Right cardiac atrium (tissue), 5 donors: ENCODE results near the gene AMIGO1. TPM values are rescaled to one million over a fixed set of nuclear protein-coding genes. Genes with fewer than 3 reads are reported as not detected.
"Not testable (repeated sequence)": the region's sequence is repeated elsewhere in the genome, so short reads cannot be mapped to it uniquely, and the experiment has no call there.

Source experiments
- ATAC-seq, 2 donors: fragments of 200-7000 bp; cut with Tn5 transposase; one replicate each; pipeline versions ENCODE4 v1.8.0 to v1.9.1; 2020; ENCODE audit warnings: moderate library complexity in 2 of 2, mild to moderate bottlenecking in 1 of 2
- DNase-seq, 3 donors: peaks; one replicate each; pipeline ENCODE4 v3.0.0-alpha.2; 2020
- H3K27ac ChIP-seq: one replicate; pipeline ENCODE4 v1.5.1; 2013; ENCODE audit warnings: mild to moderate bottlenecking, low read length, control low read depth, moderate library complexity
- H3K27me3 ChIP-seq: one replicate; pipeline ENCODE4 v1.6.1; 2013; ENCODE audit not compliant: control insufficient read depth, insufficient read depth
- H3K4me1 ChIP-seq: one replicate; pipeline ENCODE4 v1.6.1; 2013; ENCODE audit warnings: low read length; ENCODE audit not compliant: control insufficient read depth, insufficient read depth
- H3K4me3 ChIP-seq: one replicate; pipeline ENCODE4 v1.5.1; 2013; ENCODE audit warnings: low read length, control low read depth
- H3K9me3 ChIP-seq: one replicate; pipeline ENCODE4 v1.6.1; 2013; ENCODE audit warnings: low read length; ENCODE audit not compliant: control insufficient read depth
- WGBS: extraction: QIAGEN DNeasy Blood & Tissue Kit; methylation state at CpG from one replicate; pipeline ENCODE4 v1.1.7; 2013; 5-methylcytosine and 5-hydroxymethylcytosine counted together
- intact Hi-C, 4 donors: fragments of 100-400 bp; cut with DNase I; formaldehyde crosslinking; loops; one replicate each; pipeline versions ENCODE4 v1.11.0 to v1.14.0; 2022 to 2023
- polyA plus RNA-seq: library from polyadenylated mRNA; stranded (reverse); fragments of 200-250 nt; gene quantifications from one replicate; pipeline ENCODE4 v1.2.3, GENCODE V29; 2013
- total RNA-seq, 4 donors: library from RNA; stranded (reverse); fragmentation: NEBNext Ultra II Directional; extraction: Animal tissue kit (Norgen Biotek cat#: 25700); gene quantifications; one replicate each; pipeline ENCODE4 v1.2.1, GENCODE V29; 2021
- donor health status: healthy with polysubstance abuse.
- donor health status: DM: no; HTN: yes; CAD: no.
- donor health status: DM: no; HTN: no; CAD: no.
- donor health status: DM: no; HTN: yes; CAD: no; lungs with severe emphysema.
- donor health status: DM: yes; HTN: yes; CAD: no.

Gene AMIGO1
- total and polyA plus RNA-seq, 5 donors = 5.3 to 14.2 (median 12.2) TPM

- peak in 2 of 3 donors; percentile 73 to 78 for DNase-seq
Measured at GRCh38 chr1:109482791-109483671, 26.5 kb downstream of the AMIGO1 start.

GRCh38 chr1:109482242-109482641 is 27.3 kb downstream of the AMIGO1 start:
- Histone ChIP-seq H3K27me3 (no peaks in the 10 kb centered on the region), H3K27ac (no peak overlapping the region), H3K9me3 (no peaks in the 10 kb centered on the region), H3K4me3 (no peak overlapping the region), H3K4me1 (peaks cover 5% of the 10 kb centered on the region)
- DNase-seq (no peak), ATAC-seq (no peak)
- intact Hi-C loops = no loop called here

More at GRCh38 chr1:109482791-109483671, 26.5 kb downstream of the AMIGO1 start:
- Histone ChIP-seq H3K27me3 (no peaks in the 10 kb centered on the region), H3K4me1 (peaks cover 5% of the 10 kb centered on the region), H3K4me3 (peak overlapping the region; percentile 91), H3K27ac (peak overlapping the region; percentile 7), H3K9me3 (no peaks in the 10 kb centered on the region)
- intact Hi-C loops = no loop called here
- WGBS = 8% methylated on average over 29 of the region's 29 CpGs
- peak; percentile 53 to 58 for ATAC-seq

- intact Hi-C loops = no loop called here
- Histone ChIP-seq H3K9me3 (no peaks in the 10 kb centered on the region), H3K27me3 (no peaks in the 10 kb centered on the region), H3K4me3 (no peak overlapping the region), H3K27ac (no peak overlapping the region), H3K4me1 (peaks cover 5% of the 10 kb centered on the region)
- 86% methylated on average over 2 of the region's 2 CpGs for WGBS
- no peak for ATAC-seq
- no peak for DNase-seq
Measured at GRCh38 chr1:109481646-109482045, 27.9 kb downstream of the AMIGO1 start.

GRCh38 chr1:109479901-109480300 is 29.6 kb downstream of the AMIGO1 start:
- H3K4me3 ChIP-seq = no peak overlapping the region
- no peaks in the 10 kb centered on the region for H3K27me3 ChIP-seq
- no peak overlapping the region for H3K27ac ChIP-seq
- no peaks in the 10 kb centered on the region for H3K9me3 ChIP-seq
- intact Hi-C loops = no loop called here
- H3K4me1 ChIP-seq = peaks cover 5% of the 10 kb centered on the region
- DNase-seq (no peak), ATAC-seq (no peak)
- WGBS = 87% methylated on average over 3 of the region's 3 CpGs

GRCh38 chr1:109479311-109479710 is 30.2 kb downstream of the AMIGO1 start:
- ATAC-seq (no peak), DNase-seq (no peak)
- Histone ChIP-seq H3K9me3 (no peaks in the 10 kb centered on the region), H3K27me3 (no peaks in the 10 kb centered on the region), H3K4me3 (no peak overlapping the region), H3K27ac (no peak overlapping the region), H3K4me1 (peaks cover under 1% of the 10 kb centered on the region)
- 66% methylated on average over 5 of the region's 5 CpGs for WGBS
- intact Hi-C loops = no loop called here

- DNase-seq = no peak
- WGBS = 35% methylated on average over 7 of the region's 7 CpGs
- H3K4me3 ChIP-seq = no peak overlapping the region
- no peaks in the 10 kb centered on the region for H3K4me1 ChIP-seq
- no peaks in the 10 kb centered on the region for H3K9me3 ChIP-seq
- intact Hi-C loops = no loop called here
- H3K27ac ChIP-seq = no peak overlapping the region
- no peaks in the 10 kb centered on the region for H3K27me3 ChIP-seq
- no peak for ATAC-seq
Measured at GRCh38 chr1:109478806-109479205, 30.7 kb downstream of the AMIGO1 start.

- Histone ChIP-seq H3K4me3 (no peak overlapping the region), H3K27ac (no peak overlapping the region), H3K27me3 (no peaks in the 10 kb centered on the region), H3K9me3 (no peaks in the 10 kb centered on the region), H3K4me1 (no peaks in the 10 kb centered on the region)
- intact Hi-C loops = no loop called here
- no peak for DNase-seq
- peak in 1 of 2 donors; percentile 4 for ATAC-seq
- 72% methylated on average over 6 of the region's 6 CpGs for WGBS
Measured at GRCh38 chr1:109477821-109478220, 31.7 kb downstream of the AMIGO1 start.

- ATAC-seq (no peak), DNase-seq (no peak)
- H3K9me3 ChIP-seq = no peaks in the 10 kb centered on the region
- H3K4me3 ChIP-seq = no peak overlapping the region
- no peak overlapping the region for H3K27ac ChIP-seq
- 90% methylated on average over 8 of the region's 8 CpGs for WGBS
- H3K27me3 ChIP-seq = no peaks in the 10 kb centered on the region
- intact Hi-C loops = no loop called here
- H3K4me1 ChIP-seq = no peaks in the 10 kb centered on the region
Measured at GRCh38 chr1:109476825-109477224, 32.7 kb downstream of the AMIGO1 start.

- no peak overlapping the region for H3K27ac ChIP-seq
- no peak for DNase-seq
- no peaks in the 10 kb centered on the region for H3K27me3 ChIP-seq
- no peak overlapping the region for H3K4me3 ChIP-seq
- ATAC-seq = no peak
- 84% methylated on average over 9 of the region's 9 CpGs for WGBS
- H3K9me3 ChIP-seq = no peaks in the 10 kb centered on the region
- intact Hi-C loops = no loop called here
- no peaks in the 10 kb centered on the region for H3K4me1 ChIP-seq
Measured at GRCh38 chr1:109475261-109475660, 34.3 kb downstream of the AMIGO1 start.

GRCh38 chr1:109474697-109475096 is 34.8 kb downstream of the AMIGO1 start:
- H3K4me1 ChIP-seq = no peaks in the 10 kb centered on the region
- intact Hi-C loops = no loop called here
- H3K27me3 ChIP-seq = no peaks in the 10 kb centered on the region
- ATAC-seq = peak; percentile 46 to 64
- no peak for DNase-seq
- H3K9me3 ChIP-seq = no peaks in the 10 kb centered on the region
- WGBS = 44% methylated on average over 1 of the region's 1 CpG
- H3K27ac ChIP-seq = no peak overlapping the region
- H3K4me3 ChIP-seq = no peak overlapping the region

GRCh38 chr1:109473284-109474057 is 36.1 kb downstream of the AMIGO1 start:
- ATAC-seq = peak; percentile 42 to 50
- H3K4me3 ChIP-seq, H3K27ac ChIP-seq, H3K9me3 ChIP-seq, DNase-seq, H3K27me3 ChIP-seq, H3K4me1 ChIP-seq, intact Hi-C loops: not testable (repeated sequence)
- 74% methylated on average over 12 of the region's 12 CpGs for WGBS
